Transverse colon (tissue), 4 donors: Measurements from ENCODE around the gene ARHGAP44. TPM values are rescaled to one million over a fixed set of nuclear protein-coding genes. Genes with fewer than 3 reads are reported as not detected.

ENCODE experiments used
- DNase-seq: peaks from one replicate; pipeline ENCODE4 v3.0.0-alpha.2; 2019
- H3K27ac ChIP-seq, 4 donors: fragments of 200-600 bp; sonication (generic); 2 replicates each; pipeline ENCODE4 v1.5.1; 2016 to 2018; ENCODE audit warnings: inconsistent platforms in 4 of 4
- H3K27me3 ChIP-seq: fragments of 200-600 bp; sonication (generic); 2 replicates; pipeline ENCODE4 v1.5.1; 2017; ENCODE audit warnings: inconsistent platforms
- H3K36me3 ChIP-seq, 4 donors: fragments of 200-600 bp; sonication (generic); 2 replicates each; pipeline ENCODE4 v1.5.1; 2017 to 2019; ENCODE audit warnings: inconsistent platforms in 4 of 4
- H3K4me1 ChIP-seq, 4 donors: fragments of 200-600 bp; sonication (generic); 2 replicates each; pipeline ENCODE4 v1.5.1; 2017 to 2020; ENCODE audit warnings: inconsistent platforms in 4 of 4
- H3K4me3 ChIP-seq, 4 donors: fragments of 200-600 bp; sonication (generic); 1 replicate in 1 of 4; 2 replicates in 3 of 4; pipeline versions ENCODE4 v1.5.1 to v1.6.1; 2017 to 2019; ENCODE audit warnings: inconsistent platforms in 4 of 4
- H3K9me3 ChIP-seq, 2 donors: fragments of 200-600 bp; sonication (generic); 2 replicates each; pipeline ENCODE4 v1.5.1; 2017 to 2019; ENCODE audit warnings: inconsistent platforms in 2 of 2
- EP300 ChIP-seq: sonication (generic); formaldehyde crosslinking; IDR thresholded peaks from one replicate; pipeline ENCODE4 v1.6.1; 2017; ENCODE audit warnings: antibody characterized with exemption, low read depth
- POLR2A ChIP-seq: fragments of 450-650 bp; IDR thresholded peaks from one replicate; pipeline ENCODE4 v1.6.1; 2016; ENCODE audit warnings: antibody characterized with exemption, mild to moderate bottlenecking, moderate library complexity
- POLR2AphosphoS5 ChIP-seq, 3 donors: sonication (generic); formaldehyde crosslinking; IDR thresholded peaks; one replicate each; pipeline ENCODE4 v1.6.1; 2016; ENCODE audit warnings: antibody characterized with exemption in 3 of 3
- WGBS, 2 donors: methylation state at CpG; one replicate each; pipeline ENCODE4 v1.1.5; 2018; ENCODE audit warnings: low coverage in 1 of 2; 5-methylcytosine and 5-hydroxymethylcytosine counted together
- in situ Hi-C, 4 donors: fragments of 200-750 bp; cut with MboI; loops; one replicate each; pipeline versions ENCODE4 v1.15.0 to v1.15.1; 2017; ENCODE audit warnings: low sequenced_read_pairs in 3 of 4, low pct_ligation_motif_present in 1 of 4, low pct_unique_long_range_greater_than_20kb in 1 of 4
- intact Hi-C: fragments of 100-400 bp; cut with DNase I; formaldehyde crosslinking; loops from one replicate; pipeline ENCODE4 v1.15.1; 2023; ENCODE audit warnings: low total_unique reads
- total RNA-seq, 4 donors: library from RNA; depleted of rRNA; stranded (reverse); fragments of >200 nt; gene quantifications; one replicate each; pipeline ENCODE4 v1.1.0, GENCODE V29; 2016
- TF ChIP-seq, protein P1 (sequence below), 5 experiments: fragments of 200-600 bp in 3 of 5; fragments of 450-650 bp in 2 of 5; sonication (generic) in 3 of 5; IDR thresholded peaks; 1 replicate in 2 of 5; 2 replicates in 3 of 5; pipeline ENCODE4 v1.5.1; 2016 to 2017; ENCODE audit warnings: antibody characterized with exemption in 5 of 5, inconsistent platforms in 3 of 5, mild to moderate bottlenecking in 2 of 5, moderate library complexity in 1 of 5

The ARHGAP44 gene
- total RNA-seq, 4 donors from 2014 or later = 29.2 to 107 (median 53.9) TPM

DNA sequence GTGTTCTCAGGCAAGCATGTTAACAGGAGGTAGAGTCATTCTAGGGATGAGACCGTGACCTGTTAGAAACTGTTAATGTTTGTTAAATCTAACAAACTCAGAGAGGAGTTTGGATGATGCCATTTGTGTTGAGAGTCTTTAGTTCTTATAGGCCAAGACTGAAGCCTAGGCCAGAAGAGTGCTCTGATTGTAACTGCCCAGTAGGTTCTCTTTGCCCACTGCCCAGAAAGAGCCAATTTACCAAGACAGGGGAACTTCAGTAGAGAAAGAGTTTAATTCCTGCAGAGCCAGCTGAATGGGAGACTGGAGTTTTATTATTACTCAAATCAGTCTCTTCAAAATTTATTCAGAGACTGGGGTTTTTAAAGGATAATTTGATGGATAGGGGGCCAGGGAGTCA is 42.5 kb downstream of the ARHGAP44 start:
- Histone ChIP-seq H3K36me3 (no peaks in the 10 kb centered on the region), H3K4me3 (no peak overlapping the region), H3K27me3 (no peaks in the 10 kb centered on the region), H3K27ac (peak overlapping the region; percentile 70 to 73 (median 72)), H3K4me1 (peaks cover 0 to 21% (median 10%) of the 10 kb centered on the region in 4 donors), H3K9me3 (peaks cover 5 to 10% of the 10 kb centered on the region in 2 donors)
- 80 to 88% methylated on average over 1 of the region's 1 CpG for WGBS, 2 donors
- intact Hi-C loops (no loop called here), in situ Hi-C loops (no loop called here)
- no peak for DNase-seq
- TF ChIP-seq EP300 (no peak), POLR2A (no peak), POLR2AphosphoS5 (IDR thresholded peaks at IDR 0.05) (no peak)
- TF ChIP-seq, protein P1, sequence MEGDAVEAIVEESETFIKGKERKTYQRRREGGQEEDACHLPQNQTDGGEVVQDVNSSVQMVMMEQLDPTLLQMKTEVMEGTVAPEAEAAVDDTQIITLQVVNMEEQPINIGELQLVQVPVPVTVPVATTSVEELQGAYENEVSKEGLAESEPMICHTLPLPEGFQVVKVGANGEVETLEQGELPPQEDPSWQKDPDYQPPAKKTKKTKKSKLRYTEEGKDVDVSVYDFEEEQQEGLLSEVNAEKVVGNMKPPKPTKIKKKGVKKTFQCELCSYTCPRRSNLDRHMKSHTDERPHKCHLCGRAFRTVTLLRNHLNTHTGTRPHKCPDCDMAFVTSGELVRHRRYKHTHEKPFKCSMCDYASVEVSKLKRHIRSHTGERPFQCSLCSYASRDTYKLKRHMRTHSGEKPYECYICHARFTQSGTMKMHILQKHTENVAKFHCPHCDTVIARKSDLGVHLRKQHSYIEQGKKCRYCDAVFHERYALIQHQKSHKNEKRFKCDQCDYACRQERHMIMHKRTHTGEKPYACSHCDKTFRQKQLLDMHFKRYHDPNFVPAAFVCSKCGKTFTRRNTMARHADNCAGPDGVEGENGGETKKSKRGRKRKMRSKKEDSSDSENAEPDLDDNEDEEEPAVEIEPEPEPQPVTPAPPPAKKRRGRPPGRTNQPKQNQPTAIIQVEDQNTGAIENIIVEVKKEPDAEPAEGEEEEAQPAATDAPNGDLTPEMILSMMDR (IDR thresholded peaks at IDR 0.05) = no peak

DNA sequence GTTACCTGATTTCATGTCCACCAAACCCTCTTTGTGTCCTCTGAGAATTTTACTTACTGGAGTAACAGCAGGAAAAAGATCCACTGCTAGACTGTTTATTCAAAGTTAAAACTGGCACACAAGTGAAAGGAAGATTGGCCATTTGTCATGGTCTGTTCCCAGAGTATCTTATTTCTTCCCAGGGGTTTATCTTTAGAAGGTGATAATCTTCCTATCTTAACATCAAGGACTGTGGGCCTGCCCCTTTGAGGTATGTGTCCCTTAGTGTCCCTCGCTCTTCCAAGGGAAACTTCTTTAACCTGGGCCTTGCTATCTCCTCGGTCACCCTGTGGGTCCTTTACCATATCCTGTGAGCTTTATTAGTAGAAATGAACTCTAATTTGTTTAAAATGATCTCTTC is 49.7 kb downstream of the ARHGAP44 start:
- in situ Hi-C loops (no loop called here), intact Hi-C loops (no loop called here)
- no peak overlapping the region for H3K27ac ChIP-seq
- no peaks in the 10 kb centered on the region for H3K4me1 ChIP-seq
- H3K9me3 ChIP-seq = no peaks in the 10 kb centered on the region
- no peaks in the 10 kb centered on the region for H3K36me3 ChIP-seq
- H3K4me3 ChIP-seq = no peak overlapping the region
- TF ChIP-seq EP300 (no peak), POLR2AphosphoS5 (IDR thresholded peaks at IDR 0.05) (no peak), POLR2A (no peak)
- TF ChIP-seq, protein P1 (IDR thresholded peaks at IDR 0.05) = no peak
- no peaks in the 10 kb centered on the region for H3K27me3 ChIP-seq
- WGBS, 2 donors = 84 to 100% methylated on average over 2 of the region's 2 CpGs
- DNase-seq = no peak

DNA sequence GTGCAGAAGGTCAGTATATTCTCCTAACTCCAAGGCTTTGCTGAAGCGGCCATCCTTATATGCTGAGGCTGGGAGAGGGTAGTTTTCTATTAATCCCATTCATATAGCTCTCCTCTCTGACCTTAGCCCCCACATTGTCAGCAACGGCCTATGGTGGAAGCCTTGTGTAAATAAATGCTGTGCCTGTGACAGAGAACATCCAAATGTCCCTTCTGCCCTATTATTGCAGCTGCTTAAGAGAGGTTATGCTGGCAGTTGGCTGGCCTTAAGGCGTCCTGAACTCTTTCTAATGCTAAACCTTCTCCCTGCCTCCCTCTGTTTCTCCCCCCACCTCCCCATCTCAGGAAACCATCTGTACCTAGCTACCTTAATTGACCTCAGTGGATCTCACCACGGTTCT is 53.6 kb downstream of the ARHGAP44 start:
- no peaks in the 10 kb centered on the region for H3K9me3 ChIP-seq
- WGBS, 2 donors = 77 to 78% methylated on average over 2 to 4 of the region's 4 CpGs
- peaks cover 0 to 3% (median 0%) of the 10 kb centered on the region in 4 donors for H3K4me1 ChIP-seq
- TF ChIP-seq POLR2A = no peak
- TF ChIP-seq EP300 = no peak
- no peak for TF ChIP-seq POLR2AphosphoS5 (IDR thresholded peaks at IDR 0.05)
- TF ChIP-seq, protein P1 (IDR thresholded peaks at IDR 0.05) = no peak
- no peaks in the 10 kb centered on the region for H3K27me3 ChIP-seq
- H3K27ac ChIP-seq = no peak overlapping the region
- DNase-seq = no peak
- intact Hi-C loops = no loop called here
- H3K4me3 ChIP-seq = no peak overlapping the region
- in situ Hi-C loops = no loop called here
- H3K36me3 ChIP-seq = no peaks in the 10 kb centered on the region

DNA sequence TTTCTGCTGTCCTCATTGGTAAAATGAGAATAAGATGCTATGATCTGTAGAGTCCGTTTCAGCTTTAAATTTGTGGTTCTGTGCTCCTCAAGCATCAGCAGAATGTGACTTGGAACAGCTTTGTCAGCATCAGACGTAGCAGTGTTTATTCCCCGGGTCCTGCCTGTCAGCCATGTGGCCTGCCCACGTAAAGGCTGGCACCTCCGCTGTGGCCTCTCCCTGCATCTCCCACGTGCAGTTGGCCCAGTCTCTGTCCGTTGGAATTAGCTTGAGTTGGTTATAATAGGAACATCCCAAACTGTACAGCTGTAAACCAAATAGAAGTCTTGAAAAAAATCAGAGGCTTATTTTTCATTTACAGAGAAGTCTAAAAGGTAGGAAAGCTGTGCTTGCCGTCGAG is 61.7 kb downstream of the ARHGAP44 start:
- H3K9me3 ChIP-seq = no peaks in the 10 kb centered on the region

DNA sequence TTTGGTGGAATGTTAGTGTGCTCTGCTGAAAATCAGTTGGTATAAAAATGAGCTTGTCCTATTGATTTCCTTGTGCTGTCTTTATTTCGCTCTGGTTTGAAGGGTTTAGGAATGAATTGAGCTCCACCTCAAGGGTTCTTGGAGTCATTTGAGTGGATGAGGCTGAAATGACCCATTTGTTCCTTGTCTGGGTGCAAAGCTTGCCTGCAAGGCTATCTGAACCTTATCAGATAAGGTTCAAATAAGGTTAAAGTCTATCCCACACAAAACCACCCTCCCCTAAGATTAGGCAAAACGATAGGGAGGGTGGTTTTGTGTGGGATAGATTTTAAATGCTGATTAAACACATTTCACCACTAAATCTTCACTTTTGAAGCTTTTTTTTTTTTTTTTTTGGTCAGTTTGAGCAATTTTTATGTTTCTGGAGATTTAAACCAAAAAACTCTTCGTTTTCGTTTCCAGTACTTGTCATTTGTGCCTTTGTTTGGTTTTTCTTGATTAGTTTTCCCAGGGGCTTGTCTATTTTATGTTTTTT is 62.7 kb downstream of the ARHGAP44 start:
- WGBS, 2 donors = 61 to 74% methylated on average over 4 of the region's 4 CpGs
- H3K4me3 ChIP-seq = no peak overlapping the region
- in situ Hi-C loops = no loop called here
- DNase-seq = no peak
- no peaks in the 10 kb centered on the region for H3K27me3 ChIP-seq
- no peak overlapping the region for H3K27ac ChIP-seq
- no peaks in the 10 kb centered on the region for H3K9me3 ChIP-seq
- TF ChIP-seq EP300 = no peak
- TF ChIP-seq, protein P1 (IDR thresholded peaks at IDR 0.05) = no peak
- TF ChIP-seq POLR2AphosphoS5 (IDR thresholded peaks at IDR 0.05) = no peak
- no peak for TF ChIP-seq POLR2A
- H3K36me3 ChIP-seq = no peaks in the 10 kb centered on the region
- intact Hi-C loops = no loop called here
- peaks cover 0 to 14% (median 5%) of the 10 kb centered on the region in 4 donors for H3K4me1 ChIP-seq

More for the DNA sequence above, 61.7 kb downstream of the ARHGAP44 start:
- no peak for DNase-seq
- 82 to 92% methylated on average over 4 to 9 of the region's 9 CpGs for WGBS, 2 donors
- Histone ChIP-seq H3K4me3 (no peak overlapping the region), H3K4me1 (peaks cover 0 to 14% (median 5%) of the 10 kb centered on the region in 4 donors), H3K36me3 (no peaks in the 10 kb centered on the region), H3K27ac (no peak overlapping the region), H3K27me3 (no peaks in the 10 kb centered on the region)
- intact Hi-C loops = no loop called here
- in situ Hi-C loops = no loop called here
- no peak for TF ChIP-seq POLR2AphosphoS5 (IDR thresholded peaks at IDR 0.05)
